Heart left ventricle (tissue), 13 donors: ENCODE results near the gene SIX1.

ENCODE experiments used
- POLR2A ChIP-seq, 2 donors: fragments of 450-650 bp; IDR thresholded peaks; one replicate each; pipeline ENCODE4 v1.6.1; 2017; ENCODE audit warnings: antibody characterized with exemption in 2 of 2, mild to moderate bottlenecking in 2 of 2, moderate library complexity in 2 of 2
- TF ChIP-seq, protein P1 (sequence below), 12 donors: fragments of 200-600 bp; sonication (generic) in 4 of 12; IDR thresholded peaks; one replicate each; pipeline versions ENCODE4 v1.5.0 to v1.8.0; 2018 to 2022; ENCODE audit warnings: antibody characterized with exemption in 12 of 12, mild to moderate bottlenecking in 5 of 12
- donor health status: ischemic (EF 13 %, LVEDD 7.1; RV severe dilation, severe dysfunction).
- donor health status: DM: no; HTN: yes; CAD: no.
- donor health status: DM: no; HTN: no; CAD: no.
- donor health status: ischemic (EF 25% LVEDD 6.9; RV normal size, moderate dysfunction).
- donor health status: ischemic (EF 25% LVEDD 5.7; RV mildly dilated, moderate dysfunction).
- donor health status: ischemic (EF 35%, LVEDD 5.7; RV mildly dilated, moderate dysfunction).
- donor health status: nonischemic (EF 11% LVEDD 7.7; RV severe dilation, severe dysfunction).
- donor health status: DM: yes; HTN: yes; CAD: no.
- donor health status: PGD.
- donor health status: ischemic (EF 29% LVEDD 5.4; RV normal size, mild dysfunction).
- donor health status: nonischemic (EF 23%, LVEDD 6.1; RV moderate dilation, normal function).

DNA sequence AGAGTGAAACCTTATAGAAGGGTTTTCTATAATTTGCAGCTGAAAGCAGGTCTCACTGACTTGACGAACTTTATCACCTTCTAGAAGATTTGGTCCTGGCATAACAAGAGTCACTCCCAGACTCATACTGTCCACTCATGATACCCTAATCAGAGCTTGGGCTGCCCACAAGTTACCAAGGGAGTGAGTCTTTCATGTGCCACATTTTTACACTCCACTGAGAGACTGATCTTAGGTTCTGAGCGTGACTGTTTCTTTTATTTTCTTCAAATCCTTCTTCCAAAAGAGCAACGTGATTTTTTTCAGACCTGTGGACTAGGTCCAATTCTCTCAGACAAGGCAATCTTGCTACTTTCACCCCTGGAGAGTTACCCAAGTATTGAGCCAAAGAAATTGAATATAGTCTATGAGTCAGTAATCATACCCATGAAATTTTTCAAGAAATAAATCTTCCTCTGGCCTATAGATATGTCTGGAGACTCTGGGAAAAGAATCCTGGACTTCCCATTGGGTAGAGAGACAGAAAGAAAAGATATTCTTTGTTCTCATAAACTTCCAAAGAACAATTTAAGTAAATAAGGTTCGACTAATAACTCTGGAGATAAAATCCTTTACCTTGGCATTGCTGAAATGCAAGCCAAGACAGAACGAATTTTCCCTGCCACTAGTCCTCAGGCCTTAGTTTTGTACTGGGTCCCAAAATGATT lies 26.9 kb downstream of the SIX1 start:
- TF ChIP-seq, protein P1, sequence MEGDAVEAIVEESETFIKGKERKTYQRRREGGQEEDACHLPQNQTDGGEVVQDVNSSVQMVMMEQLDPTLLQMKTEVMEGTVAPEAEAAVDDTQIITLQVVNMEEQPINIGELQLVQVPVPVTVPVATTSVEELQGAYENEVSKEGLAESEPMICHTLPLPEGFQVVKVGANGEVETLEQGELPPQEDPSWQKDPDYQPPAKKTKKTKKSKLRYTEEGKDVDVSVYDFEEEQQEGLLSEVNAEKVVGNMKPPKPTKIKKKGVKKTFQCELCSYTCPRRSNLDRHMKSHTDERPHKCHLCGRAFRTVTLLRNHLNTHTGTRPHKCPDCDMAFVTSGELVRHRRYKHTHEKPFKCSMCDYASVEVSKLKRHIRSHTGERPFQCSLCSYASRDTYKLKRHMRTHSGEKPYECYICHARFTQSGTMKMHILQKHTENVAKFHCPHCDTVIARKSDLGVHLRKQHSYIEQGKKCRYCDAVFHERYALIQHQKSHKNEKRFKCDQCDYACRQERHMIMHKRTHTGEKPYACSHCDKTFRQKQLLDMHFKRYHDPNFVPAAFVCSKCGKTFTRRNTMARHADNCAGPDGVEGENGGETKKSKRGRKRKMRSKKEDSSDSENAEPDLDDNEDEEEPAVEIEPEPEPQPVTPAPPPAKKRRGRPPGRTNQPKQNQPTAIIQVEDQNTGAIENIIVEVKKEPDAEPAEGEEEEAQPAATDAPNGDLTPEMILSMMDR (IDR thresholded peaks at IDR 0.05) = no peak
- TF ChIP-seq POLR2A (IDR thresholded peaks at IDR 0.05) = no peak
